ENCODE measurements around the gene AXIN2.

AXIN2 gene

GRCh38 chr17:65595071-65595656 is 33.7 kb upstream of the AXIN2 start:
- TF ChIP-seq CTCF (conservative IDR thresholded peaks at IDR 0.05; ENCODE audit: low read depth, low read length) = no peak
- Histone ChIP-seq H3K27ac (no peak overlapping the region), H3K4me2 (no peak overlapping the region)

GRCh38 chr17:65593855-65594845 is 32.7 kb upstream of the AXIN2 start:
- H3K4me2 ChIP-seq = no peak overlapping the region
- no peaks in the 10 kb centered on the region for H3K4me1 ChIP-seq (ENCODE audit: low read depth, poor library complexity, severe bottlenecking)
- H3K27me3 ChIP-seq (ENCODE audit: insufficient read depth, low read depth) = no peaks in the 10 kb centered on the region
- no peak overlapping the region for H3K4me3 ChIP-seq (IDR thresholded peaks at IDR 0.05; ENCODE audit: insufficient read depth, low read depth, low read length)
- H3K9ac ChIP-seq = no peak overlapping the region
- H2AFZ ChIP-seq (ENCODE audit: low read depth) = no peak overlapping the region
- no peak for TF ChIP-seq CTCF (conservative IDR thresholded peaks at IDR 0.05; ENCODE audit: low read depth, low read length)
- no peaks in the 10 kb centered on the region for H3K36me3 ChIP-seq (ENCODE audit: insufficient read depth)
- no peak overlapping the region for H3K27ac ChIP-seq
- no peaks in the 10 kb centered on the region for H4K20me1 ChIP-seq (ENCODE audit: insufficient read depth)
- H3K79me2 ChIP-seq (ENCODE audit: insufficient read depth, low read depth) = no peaks in the 10 kb centered on the region

More at GRCh38 chr17:65595071-65595656, 33.7 kb upstream of the AXIN2 start:
- Histone ChIP-seq H3K79me2 (ENCODE audit: insufficient read depth, low read depth) (no peaks in the 10 kb centered on the region), H3K36me3 (ENCODE audit: insufficient read depth) (no peaks in the 10 kb centered on the region), H4K20me1 (ENCODE audit: insufficient read depth) (no peaks in the 10 kb centered on the region), H3K4me3 (IDR thresholded peaks at IDR 0.05; ENCODE audit: insufficient read depth, low read depth, low read length) (no peak overlapping the region), H2AFZ (ENCODE audit: low read depth) (no peak overlapping the region), H3K27me3 (ENCODE audit: insufficient read depth, low read depth) (no peaks in the 10 kb centered on the region), H3K9ac (no peak overlapping the region), H3K4me1 (ENCODE audit: low read depth, poor library complexity, severe bottlenecking) (no peaks in the 10 kb centered on the region)

GRCh38 chr17:65593092-65593854 is 31.8 kb upstream of the AXIN2 start:
- H3K36me3 ChIP-seq (ENCODE audit: insufficient read depth) = no peaks in the 10 kb centered on the region
- no peak overlapping the region for H3K4me3 ChIP-seq (IDR thresholded peaks at IDR 0.05; ENCODE audit: insufficient read depth, low read depth, low read length)
- H3K4me1 ChIP-seq (ENCODE audit: low read depth, poor library complexity, severe bottlenecking) = no peaks in the 10 kb centered on the region
- H4K20me1 ChIP-seq (ENCODE audit: insufficient read depth) = no peaks in the 10 kb centered on the region
- no peak overlapping the region for H2AFZ ChIP-seq (ENCODE audit: low read depth)
- no peaks in the 10 kb centered on the region for H3K79me2 ChIP-seq (ENCODE audit: insufficient read depth, low read depth)
- no peak overlapping the region for H3K4me2 ChIP-seq
- no peak overlapping the region for H3K27ac ChIP-seq
- TF ChIP-seq CTCF (conservative IDR thresholded peaks at IDR 0.05; ENCODE audit: low read depth, low read length) = no peak
- H3K27me3 ChIP-seq (ENCODE audit: insufficient read depth, low read depth) = no peaks in the 10 kb centered on the region
- H3K9ac ChIP-seq = no peak overlapping the region

GRCh38 chr17:65592125-65592965 is 30.9 kb upstream of the AXIN2 start:
- H3K27ac ChIP-seq = no peak overlapping the region
- no peaks in the 10 kb centered on the region for H3K4me1 ChIP-seq (ENCODE audit: low read depth, poor library complexity, severe bottlenecking)
- no peak overlapping the region for H3K4me2 ChIP-seq
- no peak overlapping the region for H3K9ac ChIP-seq
- no peak overlapping the region for H2AFZ ChIP-seq (ENCODE audit: low read depth)
- H3K4me3 ChIP-seq (IDR thresholded peaks at IDR 0.05; ENCODE audit: insufficient read depth, low read depth, low read length) = no peak overlapping the region
- no peak for TF ChIP-seq CTCF (conservative IDR thresholded peaks at IDR 0.05; ENCODE audit: low read depth, low read length)
- no peaks in the 10 kb centered on the region for H4K20me1 ChIP-seq (ENCODE audit: insufficient read depth)
- no peaks in the 10 kb centered on the region for H3K27me3 ChIP-seq (ENCODE audit: insufficient read depth, low read depth)
- no peaks in the 10 kb centered on the region for H3K79me2 ChIP-seq (ENCODE audit: insufficient read depth, low read depth)
- H3K36me3 ChIP-seq (ENCODE audit: insufficient read depth) = no peaks in the 10 kb centered on the region
